Suprapubic skin (tissue), 4 donors: ENCODE data around the gene MAP3K20. TPM values are rescaled to one million over a fixed set of nuclear protein-coding genes. Genes with fewer than 3 reads are reported as not detected.

Experiments used
- DNase-seq, 2 donors: peaks; one replicate each; pipeline ENCODE4 v3.0.0-alpha.2; 2019; ENCODE audit warnings: low spot score in 2 of 2
- H3K27ac ChIP-seq: fragments of 200-600 bp; sonication (generic); one replicate; pipeline ENCODE4 v1.5.1; 2019
- H3K27me3 ChIP-seq: fragments of 200-600 bp; sonication (generic); one replicate; pipeline ENCODE4 v1.5.1; 2019
- H3K36me3 ChIP-seq: fragments of 200-600 bp; sonication (generic); one replicate; pipeline ENCODE4 v1.5.1; 2019
- H3K4me1 ChIP-seq: fragments of 200-600 bp; sonication (generic); one replicate; pipeline ENCODE4 v1.5.1; 2019
- H3K4me3 ChIP-seq: fragments of 200-600 bp; sonication (generic); one replicate; pipeline ENCODE4 v1.5.1; 2019; ENCODE audit warnings: mild to moderate bottlenecking
- H3K9me3 ChIP-seq: fragments of 200-600 bp; sonication (generic); one replicate; pipeline ENCODE4 v1.5.1; 2019
- EP300 ChIP-seq: sonication (generic); formaldehyde crosslinking; IDR thresholded peaks from one replicate; pipeline ENCODE4 v1.6.1; 2017; ENCODE audit warnings: antibody characterized with exemption
- POLR2A ChIP-seq, 2 donors: fragments of 450-650 bp; IDR thresholded peaks; one replicate each; pipeline ENCODE4 v1.6.1; 2017; ENCODE audit warnings: antibody characterized with exemption in 2 of 2, mild to moderate bottlenecking in 2 of 2, moderate library complexity in 2 of 2
- POLR2AphosphoS5 ChIP-seq, 3 donors: sonication (generic); formaldehyde crosslinking; IDR thresholded peaks; one replicate each; pipeline ENCODE4 v1.6.1; 2017; ENCODE audit warnings: antibody characterized with exemption in 3 of 3
- WGBS: methylation state at CpG from one replicate; pipeline ENCODE4 v1.1.5; 2018; 5-methylcytosine and 5-hydroxymethylcytosine counted together
- total RNA-seq, 4 donors: library from RNA; depleted of rRNA; stranded (reverse); fragments of >200 nt; gene quantifications; one replicate each; pipeline ENCODE4 v1.1.0, GENCODE V29; 2016
- TF ChIP-seq, protein P1 (sequence below), 2 donors: fragments of 200-600 bp in 1 of 2; fragments of 450-650 bp in 1 of 2; sonication (generic) in 1 of 2; IDR thresholded peaks; one replicate each; pipeline ENCODE4 v1.5.1; 2016 to 2019; ENCODE audit warnings: antibody characterized with exemption in 2 of 2, mild to moderate bottlenecking in 1 of 2, moderate library complexity in 1 of 2

MAP3K20 gene
- total RNA-seq, 4 donors from 2014 or later, result 26.2 to 40.3 (median 33.6) TPM

DNA sequence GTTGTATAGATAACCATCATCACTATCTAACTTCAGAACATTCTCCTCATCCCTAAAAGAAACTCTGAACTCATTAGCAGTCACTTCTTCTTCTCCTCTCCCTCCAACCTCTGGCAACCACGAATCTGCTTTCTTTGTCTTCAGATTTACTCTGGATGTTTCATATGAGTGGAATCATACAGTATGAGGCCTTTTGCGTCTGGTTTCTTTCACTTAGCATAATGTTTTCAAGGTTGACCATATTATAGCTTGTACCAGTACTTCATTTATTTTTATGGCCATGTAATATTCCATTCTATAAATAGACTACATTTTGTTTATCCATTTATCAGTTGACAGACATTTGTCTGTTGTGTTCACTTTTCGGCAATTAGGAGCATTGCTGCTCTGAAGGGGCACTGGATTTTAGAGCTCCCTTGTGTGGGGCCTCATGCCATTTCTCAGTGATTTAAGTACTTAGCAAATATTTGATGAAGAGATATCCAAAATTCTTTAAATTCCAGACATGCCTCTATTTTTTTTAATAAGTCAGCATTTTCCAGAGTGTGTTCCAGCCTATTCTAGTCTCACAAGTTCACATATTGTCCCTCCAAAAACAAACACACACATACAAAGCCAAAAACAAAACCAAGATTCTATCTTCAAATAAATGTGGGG is 22.5 kb upstream of the MAP3K20 start:
- Histone ChIP-seq H3K4me3 (no peak overlapping the region), H3K4me1 (peaks cover 28% of the 10 kb centered on the region), H3K9me3 (no peaks in the 10 kb centered on the region), H3K27ac (no peak overlapping the region), H3K27me3 (no peaks in the 10 kb centered on the region), H3K36me3 (no peaks in the 10 kb centered on the region)
- no peak for DNase-seq
- TF ChIP-seq POLR2AphosphoS5 (IDR thresholded peaks at IDR 0.05) (no peak), POLR2A (IDR thresholded peaks at IDR 0.05) (no peak), EP300 (no peak)
- TF ChIP-seq, protein P1, sequence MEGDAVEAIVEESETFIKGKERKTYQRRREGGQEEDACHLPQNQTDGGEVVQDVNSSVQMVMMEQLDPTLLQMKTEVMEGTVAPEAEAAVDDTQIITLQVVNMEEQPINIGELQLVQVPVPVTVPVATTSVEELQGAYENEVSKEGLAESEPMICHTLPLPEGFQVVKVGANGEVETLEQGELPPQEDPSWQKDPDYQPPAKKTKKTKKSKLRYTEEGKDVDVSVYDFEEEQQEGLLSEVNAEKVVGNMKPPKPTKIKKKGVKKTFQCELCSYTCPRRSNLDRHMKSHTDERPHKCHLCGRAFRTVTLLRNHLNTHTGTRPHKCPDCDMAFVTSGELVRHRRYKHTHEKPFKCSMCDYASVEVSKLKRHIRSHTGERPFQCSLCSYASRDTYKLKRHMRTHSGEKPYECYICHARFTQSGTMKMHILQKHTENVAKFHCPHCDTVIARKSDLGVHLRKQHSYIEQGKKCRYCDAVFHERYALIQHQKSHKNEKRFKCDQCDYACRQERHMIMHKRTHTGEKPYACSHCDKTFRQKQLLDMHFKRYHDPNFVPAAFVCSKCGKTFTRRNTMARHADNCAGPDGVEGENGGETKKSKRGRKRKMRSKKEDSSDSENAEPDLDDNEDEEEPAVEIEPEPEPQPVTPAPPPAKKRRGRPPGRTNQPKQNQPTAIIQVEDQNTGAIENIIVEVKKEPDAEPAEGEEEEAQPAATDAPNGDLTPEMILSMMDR (IDR thresholded peaks at IDR 0.05), result no peak
- 83% methylated on average over 3 of the region's 3 CpGs for WGBS

DNA sequence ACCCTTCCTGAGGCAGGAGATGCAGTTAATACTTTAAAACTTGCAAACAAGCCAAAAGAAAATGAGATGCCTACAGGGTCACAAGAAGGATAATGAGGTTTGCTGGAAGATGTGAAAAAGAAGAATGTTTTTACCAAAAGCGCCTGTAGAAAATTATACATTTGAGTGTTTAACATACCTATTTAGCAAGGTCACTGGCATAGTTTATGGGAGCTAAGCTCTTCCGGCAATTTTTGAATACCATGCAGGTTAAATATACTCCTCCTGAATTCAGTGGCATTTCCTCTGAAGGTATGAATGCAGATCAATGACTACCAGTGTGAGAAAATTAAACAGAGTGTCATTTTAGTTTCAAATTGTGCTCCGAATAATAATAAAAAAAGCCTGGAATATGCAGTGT is 21.2 kb upstream of the MAP3K20 start:
- no peaks in the 10 kb centered on the region for H3K9me3 ChIP-seq
- H3K4me1 ChIP-seq, result peaks cover 19% of the 10 kb centered on the region
- H3K27ac ChIP-seq, result no peak overlapping the region
- TF ChIP-seq, protein P1 (IDR thresholded peaks at IDR 0.05), result no peak
- TF ChIP-seq POLR2A (IDR thresholded peaks at IDR 0.05), result no peak
- TF ChIP-seq EP300, result no peak
- TF ChIP-seq POLR2AphosphoS5 (IDR thresholded peaks at IDR 0.05), result no peak
- 93% methylated on average over 3 of the region's 3 CpGs for WGBS
- DNase-seq, result no peak
- H3K27me3 ChIP-seq, result no peaks in the 10 kb centered on the region
- H3K4me3 ChIP-seq, result no peak overlapping the region
- H3K36me3 ChIP-seq, result no peaks in the 10 kb centered on the region

DNA sequence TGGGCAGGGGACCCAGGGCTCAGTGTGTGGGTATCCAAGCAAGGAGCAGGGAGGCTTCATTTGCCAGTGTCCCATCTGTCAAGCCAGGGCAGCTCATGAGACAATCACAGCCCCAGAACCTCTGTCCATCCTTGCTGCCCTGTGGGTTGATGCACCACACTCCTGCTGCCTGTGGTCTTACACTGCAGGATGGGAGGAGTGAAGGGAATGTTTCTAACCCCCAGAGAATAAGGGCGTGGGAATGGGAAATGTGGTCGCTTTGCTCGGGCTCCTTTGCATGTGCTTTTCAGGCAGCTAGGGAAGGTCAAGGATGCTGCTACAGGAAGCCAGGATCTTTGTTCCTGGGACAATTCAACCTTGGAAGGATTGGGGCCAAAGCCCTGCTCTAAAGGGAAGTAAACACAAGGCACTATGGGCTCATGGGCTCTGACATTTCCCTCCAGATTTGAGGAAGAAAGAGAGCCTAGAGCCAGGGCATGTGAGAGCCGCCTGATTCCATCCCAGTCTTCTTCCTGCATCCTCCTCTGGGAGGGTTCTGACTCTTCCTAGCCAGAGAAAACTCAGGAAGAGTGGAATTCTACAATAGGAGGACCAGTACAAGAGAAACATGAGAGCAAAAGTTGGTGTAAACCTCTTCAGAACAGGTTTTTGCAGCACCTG is 18.8 kb upstream of the MAP3K20 start:
- no peaks in the 10 kb centered on the region for H3K9me3 ChIP-seq
- TF ChIP-seq EP300 (no peak), POLR2A (IDR thresholded peaks at IDR 0.05) (no peak), POLR2AphosphoS5 (IDR thresholded peaks at IDR 0.05) (no peak)
- TF ChIP-seq, protein P1 (IDR thresholded peaks at IDR 0.05), result no peak
- DNase-seq, result no peak
- H3K27me3 ChIP-seq, result no peaks in the 10 kb centered on the region
- 77% methylated on average over 4 of the region's 4 CpGs for WGBS
- no peak overlapping the region for H3K27ac ChIP-seq
- H3K4me1 ChIP-seq, result peaks cover 14% of the 10 kb centered on the region
- no peak overlapping the region for H3K4me3 ChIP-seq
- H3K36me3 ChIP-seq, result no peaks in the 10 kb centered on the region

DNA sequence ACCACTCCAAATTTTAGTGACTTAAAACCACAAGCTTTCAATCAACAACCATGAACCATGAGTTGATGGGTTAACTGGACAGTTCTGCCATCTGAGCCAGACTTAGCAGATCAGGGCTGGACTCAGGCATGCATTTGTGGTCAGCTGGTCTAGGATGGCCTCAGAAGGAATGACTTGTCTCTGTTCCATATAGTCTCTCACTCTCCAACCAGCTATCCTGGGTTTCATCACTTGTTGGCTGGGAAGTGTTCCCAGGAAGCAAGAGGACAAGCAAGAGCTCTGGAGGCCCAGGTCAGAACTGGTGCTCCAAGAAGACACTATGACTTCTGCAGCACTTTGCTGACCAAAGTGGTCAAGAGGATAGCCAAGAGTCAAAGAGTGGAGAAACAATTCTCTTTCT is 17.5 kb upstream of the MAP3K20 start:
- H3K27me3 ChIP-seq, result no peaks in the 10 kb centered on the region
- no peak for TF ChIP-seq EP300
- no peak for DNase-seq
- peaks cover 17% of the 10 kb centered on the region for H3K4me1 ChIP-seq
- no peaks in the 10 kb centered on the region for H3K9me3 ChIP-seq
- H3K36me3 ChIP-seq, result no peaks in the 10 kb centered on the region
- H3K4me3 ChIP-seq, result no peak overlapping the region
- H3K27ac ChIP-seq, result no peak overlapping the region

GRCh38 chr2:173058673-173059072 is 17.0 kb upstream of the MAP3K20 start:
- DNase-seq, result no peak
- 95% methylated on average over 2 of the region's 2 CpGs for WGBS
- TF ChIP-seq POLR2A (IDR thresholded peaks at IDR 0.05) (no peak), POLR2AphosphoS5 (IDR thresholded peaks at IDR 0.05) (no peak)
- TF ChIP-seq, protein P1 (IDR thresholded peaks at IDR 0.05), result no peak
- H3K27me3 ChIP-seq, result no peaks in the 10 kb centered on the region
- H3K27ac ChIP-seq, result no peak overlapping the region
- H3K36me3 ChIP-seq, result no peaks in the 10 kb centered on the region
- peaks cover 17% of the 10 kb centered on the region for H3K4me1 ChIP-seq
- no peak overlapping the region for H3K4me3 ChIP-seq
- H3K9me3 ChIP-seq, result no peaks in the 10 kb centered on the region
